WERI-Rb-1 (cell line): ENCODE results near the gene ELOVL3.

ENCODE experiments used
- DNase-seq: peaks from one replicate; pipeline ENCODE4 v3.0.0-alpha.2; 2020
- H3K27ac ChIP-seq: fragments of 250-450 bp; sonication (Bioruptor Pico); 2 replicates; pipeline ENCODE4 v1.5.1; 2020; ENCODE audit warnings: mild to moderate bottlenecking, moderate library complexity
- H3K27me3 ChIP-seq: fragments of 250-450 bp; sonication (Bioruptor Pico); 2 replicates; pipeline ENCODE4 v1.5.1; 2021; ENCODE audit warnings: mild to moderate bottlenecking, low read depth, moderate library complexity; ENCODE audit not compliant: insufficient read depth, severe bottlenecking
- H3K36me3 ChIP-seq: fragments of 250-450 bp; sonication (Bioruptor Pico); 2 replicates; pipeline ENCODE4 v1.5.1; 2020; ENCODE audit warnings: mild to moderate bottlenecking, moderate library complexity
- H3K4me3 ChIP-seq: 2 replicates; pipeline ENCODE4 v1.5.1; 2011; ENCODE audit warnings: low read depth, mild to moderate bottlenecking, control low read depth, low read length
- H3K9me3 ChIP-seq: fragments of 250-450 bp; sonication (Bioruptor Pico); 2 replicates; pipeline ENCODE4 v1.5.1; 2021; ENCODE audit warnings: mild to moderate bottlenecking, moderate library complexity; ENCODE audit not compliant: severe bottlenecking
- TF ChIP-seq, protein P1 (sequence below): IDR thresholded peaks from 2 replicates; pipeline ENCODE4 v1.5.1; 2011; ENCODE audit warnings: low read depth, mild to moderate bottlenecking, control low read depth, inconsistent platforms, low read length

The ELOVL3 gene

GRCh38 chr10:102274062-102274461, 48.0 kb downstream of the ELOVL3 start:
- H3K27me3 ChIP-seq = no peaks in the 10 kb centered on the region
- H3K4me3 ChIP-seq = no peak overlapping the region
- no peak overlapping the region for H3K27ac ChIP-seq
- peaks cover 23% of the 10 kb centered on the region for H3K36me3 ChIP-seq
- DNase-seq = no peak
- H3K9me3 ChIP-seq = no peaks in the 10 kb centered on the region
- TF ChIP-seq, protein P1, sequence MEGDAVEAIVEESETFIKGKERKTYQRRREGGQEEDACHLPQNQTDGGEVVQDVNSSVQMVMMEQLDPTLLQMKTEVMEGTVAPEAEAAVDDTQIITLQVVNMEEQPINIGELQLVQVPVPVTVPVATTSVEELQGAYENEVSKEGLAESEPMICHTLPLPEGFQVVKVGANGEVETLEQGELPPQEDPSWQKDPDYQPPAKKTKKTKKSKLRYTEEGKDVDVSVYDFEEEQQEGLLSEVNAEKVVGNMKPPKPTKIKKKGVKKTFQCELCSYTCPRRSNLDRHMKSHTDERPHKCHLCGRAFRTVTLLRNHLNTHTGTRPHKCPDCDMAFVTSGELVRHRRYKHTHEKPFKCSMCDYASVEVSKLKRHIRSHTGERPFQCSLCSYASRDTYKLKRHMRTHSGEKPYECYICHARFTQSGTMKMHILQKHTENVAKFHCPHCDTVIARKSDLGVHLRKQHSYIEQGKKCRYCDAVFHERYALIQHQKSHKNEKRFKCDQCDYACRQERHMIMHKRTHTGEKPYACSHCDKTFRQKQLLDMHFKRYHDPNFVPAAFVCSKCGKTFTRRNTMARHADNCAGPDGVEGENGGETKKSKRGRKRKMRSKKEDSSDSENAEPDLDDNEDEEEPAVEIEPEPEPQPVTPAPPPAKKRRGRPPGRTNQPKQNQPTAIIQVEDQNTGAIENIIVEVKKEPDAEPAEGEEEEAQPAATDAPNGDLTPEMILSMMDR = no peak

DNA sequence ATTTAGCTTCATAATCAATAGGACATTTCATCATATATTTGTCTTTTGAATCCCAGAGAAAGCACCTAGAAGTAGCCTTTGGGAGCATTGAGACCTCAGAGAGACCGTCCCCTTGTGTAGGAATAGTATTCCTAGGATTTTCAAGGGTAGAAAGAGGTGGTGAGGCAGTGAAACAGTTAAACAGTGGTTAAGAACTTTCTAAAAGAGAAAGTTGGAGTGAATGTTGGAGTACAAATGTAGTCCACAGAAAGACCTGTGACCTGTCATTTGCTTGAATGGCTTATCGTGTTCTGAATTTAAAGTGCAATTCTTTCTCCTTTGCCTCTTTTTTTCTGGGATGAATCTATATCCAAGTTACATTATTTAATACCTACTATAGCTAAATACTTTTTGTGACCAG, 49.2 kb downstream of the ELOVL3 start:
- TF ChIP-seq, protein P1 = no peak
- Histone ChIP-seq H3K27ac (no peak overlapping the region), H3K36me3 (peaks cover 21% of the 10 kb centered on the region), H3K27me3 (no peaks in the 10 kb centered on the region), H3K9me3 (no peaks in the 10 kb centered on the region), H3K4me3 (no peak overlapping the region)
- no peak for DNase-seq

DNA sequence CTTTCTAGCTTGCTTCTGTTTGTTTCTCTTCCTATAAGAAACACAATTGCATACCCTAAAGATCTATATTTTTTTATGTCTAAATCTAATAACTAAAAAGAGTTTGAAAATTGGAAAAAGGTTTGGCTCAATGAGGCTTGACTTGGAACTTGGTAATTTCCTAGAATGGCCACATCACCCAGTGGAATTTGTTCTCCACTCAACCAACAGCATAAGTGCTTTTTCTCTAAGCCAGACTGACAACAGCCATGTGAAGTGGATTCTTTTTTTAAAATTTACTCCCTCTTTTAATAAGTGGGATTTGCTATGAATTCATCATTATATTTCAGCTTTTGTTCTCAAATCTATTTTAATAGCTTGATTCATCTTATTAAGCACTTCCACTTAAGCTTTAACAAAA, 53.0 kb downstream of the ELOVL3 start:
- Histone ChIP-seq H3K27me3 (no peaks in the 10 kb centered on the region), H3K27ac (no peak overlapping the region), H3K9me3 (no peaks in the 10 kb centered on the region), H3K4me3 (no peak overlapping the region), H3K36me3 (peaks cover 16% of the 10 kb centered on the region)
- no peak for DNase-seq
- TF ChIP-seq, protein P1 = no peak
